GM18502 (cell line): ENCODE data around the gene RPL36A.

Experiments
- ATAC-seq: cut with Tn5 transposase; IDR thresholded peaks from one replicate; pipeline ENCODE4 v1.9.1; 2021; ENCODE audit warnings: mild to moderate bottlenecking; ENCODE audit not compliant: unreplicated experiment, poor library complexity

Gene RPL36A

GRCh38 chrX:101391831-101392230 is 1.0 kb downstream of the RPL36A start:
- ATAC-seq, result no peak

GRCh38 chrX:101393530-101394305 is 2.9 kb downstream of the RPL36A start:
- ATAC-seq, result no peak

GRCh38 chrX:101394372-101394771 is 3.6 kb downstream of the RPL36A start:
- no peak for ATAC-seq

GRCh38 chrX:101395789-101396188 is 5.0 kb downstream of the RPL36A start:
- no peak for ATAC-seq

- no peak for ATAC-seq
Observed at GRCh38 chrX:101397779-101398178, 7.0 kb downstream of the RPL36A start.

GRCh38 chrX:101398694-101399093 is 7.9 kb downstream of the RPL36A start:
- no peak for ATAC-seq

GRCh38 chrX:101399825-101400224 is 9.0 kb downstream of the RPL36A start:
- ATAC-seq, result no peak

GRCh38 chrX:101407167-101407747 is 16.4 kb downstream of the RPL36A start:
- ATAC-seq, result peak; percentile 4

- peak; percentile 93 for ATAC-seq
Observed at GRCh38 chrX:101407748-101408531, 17.1 kb downstream of the RPL36A start, which contains the start of the genes GLA and HNRNPH2. Gene GLA, minus strand, starts transcription at chrX:101407925. Its CDS starts 22 bp downstream, at chrX:101407903. Gene HNRNPH2, plus strand, starts transcription at chrX:101408222. Its CDS starts 3,767 bp downstream, at chrX:101411989.

GRCh38 chrX:101408532-101408841 is 17.7 kb downstream of the RPL36A start:
- no peak for ATAC-seq

GRCh38 chrX:101409043-101409442 is 18.2 kb downstream of the RPL36A start:
- no peak for ATAC-seq

GRCh38 chrX:101410461-101410860 is 19.6 kb downstream of the RPL36A start:
- no peak for ATAC-seq

- no peak for ATAC-seq
Observed at GRCh38 chrX:101411984-101412383, 21.2 kb downstream of the RPL36A start.

- ATAC-seq, result peak; percentile 67
Observed at GRCh38 chrX:101415180-101416145, 24.7 kb downstream of the RPL36A start.

- no peak for ATAC-seq
Observed at GRCh38 chrX:101416691-101417090, 25.9 kb downstream of the RPL36A start.

- no peak for ATAC-seq
Observed at GRCh38 chrX:101417190-101417589, 26.4 kb downstream of the RPL36A start.

GRCh38 chrX:101417981-101418841 is 27.4 kb downstream of the RPL36A start:
- ATAC-seq, result peak; percentile 50

GRCh38 chrX:101419489-101419888 is 28.7 kb downstream of the RPL36A start:
- no peak for ATAC-seq

- ATAC-seq, result no peak
Observed at GRCh38 chrX:101427954-101428353, 37.1 kb downstream of the RPL36A start.
